ENCODE results near the gene HDAC8.

DNA sequence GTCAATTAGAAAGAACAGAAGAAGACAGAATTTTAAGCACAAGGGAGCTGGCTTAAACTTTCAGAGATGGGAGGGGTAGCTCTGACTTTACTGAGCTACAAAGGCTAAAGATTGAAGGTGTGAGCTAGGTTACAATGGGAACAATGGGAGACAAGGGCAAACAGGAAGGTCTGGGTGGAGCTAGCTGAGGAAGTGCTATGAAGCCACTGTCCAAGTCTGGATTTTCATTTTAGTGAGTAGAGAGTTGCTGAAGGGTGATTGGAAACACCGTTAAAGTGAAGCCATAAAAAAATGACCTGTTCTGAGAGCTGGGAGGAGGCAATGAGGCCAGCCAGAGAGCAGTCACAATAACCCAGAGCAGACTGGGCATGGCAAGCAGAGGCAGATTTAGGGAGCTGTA, 162.7 kb downstream of the HDAC8 start:
- TF ChIP-seq, protein P1, sequence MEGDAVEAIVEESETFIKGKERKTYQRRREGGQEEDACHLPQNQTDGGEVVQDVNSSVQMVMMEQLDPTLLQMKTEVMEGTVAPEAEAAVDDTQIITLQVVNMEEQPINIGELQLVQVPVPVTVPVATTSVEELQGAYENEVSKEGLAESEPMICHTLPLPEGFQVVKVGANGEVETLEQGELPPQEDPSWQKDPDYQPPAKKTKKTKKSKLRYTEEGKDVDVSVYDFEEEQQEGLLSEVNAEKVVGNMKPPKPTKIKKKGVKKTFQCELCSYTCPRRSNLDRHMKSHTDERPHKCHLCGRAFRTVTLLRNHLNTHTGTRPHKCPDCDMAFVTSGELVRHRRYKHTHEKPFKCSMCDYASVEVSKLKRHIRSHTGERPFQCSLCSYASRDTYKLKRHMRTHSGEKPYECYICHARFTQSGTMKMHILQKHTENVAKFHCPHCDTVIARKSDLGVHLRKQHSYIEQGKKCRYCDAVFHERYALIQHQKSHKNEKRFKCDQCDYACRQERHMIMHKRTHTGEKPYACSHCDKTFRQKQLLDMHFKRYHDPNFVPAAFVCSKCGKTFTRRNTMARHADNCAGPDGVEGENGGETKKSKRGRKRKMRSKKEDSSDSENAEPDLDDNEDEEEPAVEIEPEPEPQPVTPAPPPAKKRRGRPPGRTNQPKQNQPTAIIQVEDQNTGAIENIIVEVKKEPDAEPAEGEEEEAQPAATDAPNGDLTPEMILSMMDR (conservative IDR thresholded peaks at IDR 0.05; ENCODE audit: low read length), result no peak
- TF ChIP-seq EZH2phosphoT487 (IDR thresholded peaks at IDR 0.05; ENCODE audit: borderline replicate concordance), result no peak

All from Loucy (cell line).